Loucy (cell line): Measurements from ENCODE around the gene TIMM10B.

ENCODE experiments used
- H2AFZ ChIP-seq: fragments of 200-600 bp; sonication (generic); 2 replicates; pipeline ENCODE4 v1.6.0; 2016; ENCODE audit warnings: antibody characterized with exemption, mild to moderate bottlenecking, low read length, moderate library complexity
- H3F3A ChIP-seq: fragments of 200-600 bp; 2 replicates; pipeline ENCODE4 v1.6.0; 2016; ENCODE audit warnings: antibody characterized with exemption, low read depth, mild to moderate bottlenecking
- H3K27me3 ChIP-seq: fragments of 200-600 bp; sonication (generic); 2 replicates; pipeline ENCODE4 v1.6.1; 2014; ENCODE audit warnings: low read length, mild to moderate bottlenecking; ENCODE audit not compliant: insufficient read depth, poor library complexity, severe bottlenecking
- H3K36me3 ChIP-seq: fragments of 200-600 bp; sonication (generic); 2 replicates; pipeline ENCODE4 v1.6.1; 2016; ENCODE audit warnings: low read length; ENCODE audit not compliant: insufficient read depth
- H3K4me1 ChIP-seq: fragments of 200-600 bp; sonication (generic); 2 replicates; pipeline ENCODE4 v1.5.1; 2014; ENCODE audit warnings: low read length, mild to moderate bottlenecking; ENCODE audit not compliant: insufficient read depth, poor library complexity, severe bottlenecking
- H3K4me2 ChIP-seq: fragments of 200-600 bp; sonication (generic); 2 replicates; pipeline ENCODE4 v1.6.0; 2014; ENCODE audit warnings: antibody characterized with exemption, low read length, low read depth, mild to moderate bottlenecking; ENCODE audit not compliant: poor library complexity, severe bottlenecking
- H3K4me3 ChIP-seq: fragments of 200-600 bp; sonication (generic); 2 replicates; pipeline ENCODE4 v1.5.1; 2014; ENCODE audit warnings: low read length, mild to moderate bottlenecking, mixed read lengths; ENCODE audit not compliant: poor library complexity, severe bottlenecking
- H3K79me2 ChIP-seq: fragments of 200-600 bp; sonication (generic); 2 replicates; pipeline ENCODE4 v1.6.1; 2014; ENCODE audit warnings: low read length; ENCODE audit not compliant: insufficient read depth
- H3K9ac ChIP-seq: fragments of 200-600 bp; sonication (generic); 2 replicates; pipeline ENCODE4 v1.6.0; 2014; ENCODE audit warnings: mild to moderate bottlenecking, low read depth, low read length, moderate library complexity; ENCODE audit not compliant: poor library complexity, severe bottlenecking
- H3K9me2 ChIP-seq: fragments of 200-600 bp; sonication (generic); replicated peaks from 2 replicates; pipeline ENCODE4 v1.6.1; 2016; ENCODE audit warnings: low read depth, low read length, mixed read lengths
- H3K9me3 ChIP-seq: fragments of 200-600 bp; sonication (generic); 2 replicates; pipeline ENCODE4 v1.6.1; 2014; ENCODE audit warnings: mild to moderate bottlenecking, antibody characterized with exemption, low read length, low read depth; ENCODE audit not compliant: insufficient read depth
- H4K20me1 ChIP-seq: fragments of 200-600 bp; sonication (generic); 2 replicates; pipeline ENCODE4 v1.6.0; 2014; ENCODE audit warnings: antibody characterized with exemption, low read length, mild to moderate bottlenecking; ENCODE audit not compliant: insufficient read depth, poor library complexity, severe bottlenecking
- EZH2phosphoT487 ChIP-seq: fragments of 200-600 bp; IDR thresholded peaks from 2 replicates; pipeline ENCODE4 v1.6.1; 2018; ENCODE audit warnings: antibody characterized with exemption, mild to moderate bottlenecking, moderate library complexity, borderline replicate concordance
- TF ChIP-seq, protein P1 (sequence below): fragments of 200-600 bp; sonication (generic); conservative IDR thresholded peaks from 2 replicates; pipeline ENCODE4 v1.5.1; 2014; ENCODE audit warnings: mild to moderate bottlenecking, antibody characterized with exemption, low read length

Gene TIMM10B

DNA sequence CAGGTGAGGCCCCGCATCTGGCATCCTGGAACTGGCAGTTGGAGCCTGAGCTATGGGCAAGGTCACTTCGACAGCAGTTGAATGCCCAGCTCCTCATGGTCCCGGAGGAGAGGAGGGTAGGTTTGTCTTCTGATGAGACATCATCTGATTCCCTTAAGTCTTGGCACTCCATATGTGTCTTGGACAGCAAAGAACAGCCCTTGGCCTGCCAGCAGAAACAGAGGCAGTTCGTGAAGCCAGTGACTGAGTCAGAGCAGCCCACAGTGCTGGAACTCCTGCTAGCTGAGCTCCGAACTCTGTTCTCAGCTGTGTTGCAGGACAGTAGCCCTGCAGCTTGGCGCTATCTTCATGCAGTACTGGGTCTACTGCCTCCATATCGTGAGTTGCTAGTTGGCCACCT, 16.8 kb downstream of the TIMM10B start:
- TF ChIP-seq, protein P1, sequence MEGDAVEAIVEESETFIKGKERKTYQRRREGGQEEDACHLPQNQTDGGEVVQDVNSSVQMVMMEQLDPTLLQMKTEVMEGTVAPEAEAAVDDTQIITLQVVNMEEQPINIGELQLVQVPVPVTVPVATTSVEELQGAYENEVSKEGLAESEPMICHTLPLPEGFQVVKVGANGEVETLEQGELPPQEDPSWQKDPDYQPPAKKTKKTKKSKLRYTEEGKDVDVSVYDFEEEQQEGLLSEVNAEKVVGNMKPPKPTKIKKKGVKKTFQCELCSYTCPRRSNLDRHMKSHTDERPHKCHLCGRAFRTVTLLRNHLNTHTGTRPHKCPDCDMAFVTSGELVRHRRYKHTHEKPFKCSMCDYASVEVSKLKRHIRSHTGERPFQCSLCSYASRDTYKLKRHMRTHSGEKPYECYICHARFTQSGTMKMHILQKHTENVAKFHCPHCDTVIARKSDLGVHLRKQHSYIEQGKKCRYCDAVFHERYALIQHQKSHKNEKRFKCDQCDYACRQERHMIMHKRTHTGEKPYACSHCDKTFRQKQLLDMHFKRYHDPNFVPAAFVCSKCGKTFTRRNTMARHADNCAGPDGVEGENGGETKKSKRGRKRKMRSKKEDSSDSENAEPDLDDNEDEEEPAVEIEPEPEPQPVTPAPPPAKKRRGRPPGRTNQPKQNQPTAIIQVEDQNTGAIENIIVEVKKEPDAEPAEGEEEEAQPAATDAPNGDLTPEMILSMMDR, result no peak
- TF ChIP-seq EZH2phosphoT487, result no peak
- H3F3A ChIP-seq, result no peaks in the 10 kb centered on the region
- H3K4me3 ChIP-seq, result no peak overlapping the region
- no peaks in the 10 kb centered on the region for H3K27me3 ChIP-seq
- no peak overlapping the region for H3K9ac ChIP-seq
- no peaks in the 10 kb centered on the region for H3K9me2 ChIP-seq
- H3K79me2 ChIP-seq, result no peaks in the 10 kb centered on the region
- H4K20me1 ChIP-seq, result no peaks in the 10 kb centered on the region
- H3K9me3 ChIP-seq, result no peaks in the 10 kb centered on the region
- no peaks in the 10 kb centered on the region for H3K4me1 ChIP-seq
- H2AFZ ChIP-seq, result no peak overlapping the region
- H3K36me3 ChIP-seq, result no peaks in the 10 kb centered on the region
- no peak overlapping the region for H3K4me2 ChIP-seq

DNA sequence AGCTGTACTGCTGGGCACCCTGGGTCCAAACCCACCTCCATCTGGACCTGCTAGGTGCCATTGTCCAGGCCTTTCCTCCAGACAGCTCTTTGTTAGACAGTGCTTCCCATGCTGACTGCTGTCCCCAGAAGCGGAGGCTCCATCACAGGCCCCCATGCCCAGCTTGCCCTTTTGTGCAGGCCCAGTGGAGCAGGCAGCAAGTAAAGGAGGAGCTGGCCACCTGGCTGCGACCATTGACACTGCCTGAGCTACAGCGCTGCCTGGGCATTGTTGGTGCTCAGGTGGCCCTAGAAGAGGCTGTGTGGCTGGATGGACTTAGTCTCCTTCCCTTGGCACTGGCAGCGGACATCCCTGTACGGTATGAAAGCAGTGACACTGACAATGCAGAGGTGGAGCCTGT, 17.2 kb downstream of the TIMM10B start:
- Histone ChIP-seq H3K36me3 (no peaks in the 10 kb centered on the region), H3K9ac (no peak overlapping the region), H3K4me3 (no peak overlapping the region), H3F3A (no peaks in the 10 kb centered on the region), H3K79me2 (no peaks in the 10 kb centered on the region), H3K27me3 (no peaks in the 10 kb centered on the region), H3K9me3 (no peaks in the 10 kb centered on the region), H3K4me1 (no peaks in the 10 kb centered on the region), H2AFZ (no peak overlapping the region), H3K4me2 (no peak overlapping the region), H3K9me2 (no peaks in the 10 kb centered on the region), H4K20me1 (no peaks in the 10 kb centered on the region)
- no peak for TF ChIP-seq EZH2phosphoT487

DNA sequence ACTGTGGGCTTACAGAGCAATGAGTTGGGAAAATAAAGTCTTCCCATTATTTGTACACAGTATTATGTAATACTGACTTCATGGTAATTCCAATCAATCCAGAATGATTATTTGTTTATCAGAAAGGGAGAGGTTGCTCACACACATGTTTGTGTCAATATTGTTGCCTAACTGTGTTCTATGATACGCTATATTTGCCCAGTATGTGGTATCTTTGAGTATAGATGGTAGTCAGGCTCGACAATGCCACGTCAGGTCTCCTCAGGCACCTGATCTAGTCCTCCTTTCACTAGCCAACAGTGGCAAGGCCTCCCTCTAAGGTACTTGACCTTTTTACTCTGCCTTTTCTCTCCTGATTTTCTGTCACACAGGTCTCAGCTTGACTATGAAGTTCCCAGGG, 21.1 kb downstream of the TIMM10B start:
- Histone ChIP-seq H3K4me2 (no peak overlapping the region), H3K4me3 (no peak overlapping the region), H2AFZ (no peak overlapping the region), H3K9me3 (no peaks in the 10 kb centered on the region), H3F3A (no peaks in the 10 kb centered on the region), H3K36me3 (no peaks in the 10 kb centered on the region), H3K79me2 (no peaks in the 10 kb centered on the region), H4K20me1 (no peaks in the 10 kb centered on the region), H3K27me3 (no peaks in the 10 kb centered on the region), H3K9ac (no peak overlapping the region), H3K4me1 (no peaks in the 10 kb centered on the region), H3K9me2 (no peaks in the 10 kb centered on the region)
- TF ChIP-seq, protein P1, result no peak
- TF ChIP-seq EZH2phosphoT487, result no peak

DNA sequence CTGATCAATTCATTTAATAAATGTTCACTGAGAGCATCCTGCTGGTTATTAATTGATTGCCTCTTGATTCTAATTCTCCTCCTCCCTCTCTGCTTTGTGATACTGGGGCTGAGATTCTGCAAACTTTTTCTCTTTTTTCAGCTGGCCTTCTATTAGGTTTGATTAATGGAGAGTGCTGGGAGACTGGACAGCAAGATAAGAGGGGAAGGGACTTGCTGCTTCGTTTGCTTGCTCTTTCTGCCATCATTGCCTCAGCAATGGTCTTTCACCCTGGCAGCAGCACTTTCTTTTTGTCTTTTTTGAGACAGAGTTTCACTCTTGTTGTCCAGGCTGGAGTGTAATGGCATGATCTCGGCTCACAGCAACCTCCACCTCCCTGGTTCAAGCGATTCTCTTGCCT, 22.9 kb downstream of the TIMM10B start:
- Histone ChIP-seq H2AFZ (no peak overlapping the region), H3K36me3 (no peaks in the 10 kb centered on the region), H3K9me2 (no peaks in the 10 kb centered on the region), H3K79me2 (no peaks in the 10 kb centered on the region), H3K9me3 (no peaks in the 10 kb centered on the region), H3K4me3 (no peak overlapping the region), H3F3A (no peaks in the 10 kb centered on the region), H3K4me1 (no peaks in the 10 kb centered on the region), H3K9ac (no peak overlapping the region), H3K4me2 (no peak overlapping the region), H3K27me3 (no peaks in the 10 kb centered on the region), H4K20me1 (no peaks in the 10 kb centered on the region)
- TF ChIP-seq, protein P1, result no peak
